Measurements from ENCODE around the gene EVL.
"Not testable (repeated sequence)": the region's sequence is repeated elsewhere in the genome, so short reads cannot be mapped to it uniquely, and the experiment has no call there.

The EVL gene

DNA sequence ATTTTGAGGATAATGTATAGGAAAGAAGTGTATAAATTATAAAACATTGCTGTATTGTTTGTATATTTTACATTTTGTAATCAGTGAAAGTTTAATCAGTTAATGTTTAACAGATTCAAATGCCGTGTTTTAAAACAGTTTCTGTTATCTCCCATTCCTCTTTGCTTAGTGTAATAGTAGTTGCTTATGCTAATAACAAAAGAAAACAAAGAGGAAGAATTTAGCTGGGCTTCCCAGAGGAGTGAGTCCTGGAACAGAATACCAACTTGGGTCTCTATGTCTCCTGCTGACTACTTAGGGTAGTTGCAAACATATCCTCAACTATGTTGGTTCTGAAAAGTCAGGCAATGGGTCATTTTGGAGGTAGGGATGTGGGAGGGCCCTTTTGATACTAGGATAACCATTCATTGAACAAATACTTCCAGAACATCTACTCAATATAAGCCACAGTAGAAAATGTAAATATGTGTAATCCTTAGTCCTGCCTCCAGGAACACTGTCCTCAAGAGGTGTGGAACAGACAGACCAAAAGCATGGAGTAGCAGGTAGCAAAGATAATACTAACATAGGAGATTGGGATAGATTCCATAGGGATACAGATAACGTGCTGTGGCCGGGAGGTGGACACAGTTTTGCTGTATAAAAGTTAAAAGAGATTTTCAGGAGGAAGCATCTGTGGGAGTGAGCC, 36.1 kb upstream of the EVL start:
- no peaks in the 10 kb centered on the region for H3K27me3 ChIP-seq (ENCODE audit: insufficient read depth, low read length)
- peaks cover 67% of the 10 kb centered on the region for H3K4me1 ChIP-seq (ENCODE audit: control insufficient read depth, insufficient read depth, low read length, unreplicated experiment)
- H3K4me3 ChIP-seq (ENCODE audit: low read depth, low read length), result peak overlapping the region; percentile 35; the same call in 1 of the 2 replicates
- no peaks in the 10 kb centered on the region for H3K36me3 ChIP-seq (ENCODE audit: insufficient read depth, low read length)
- peaks cover 15% of the 10 kb centered on the region for H3K79me2 ChIP-seq (ENCODE audit: control insufficient read depth, insufficient read depth, low read length, unreplicated experiment)
- H2AFZ ChIP-seq (ENCODE audit: low read length, unreplicated experiment), result no peak overlapping the region
- peak overlapping the region; percentile 99 for H3K27ac ChIP-seq (ENCODE audit: low read depth, low read length)

GRCh38 chr14:100030006-100030405, 35.2 kb upstream of the EVL start:
- not testable (repeated sequence) for H3K27me3 ChIP-seq (ENCODE audit: insufficient read depth, low read length); H2AFZ ChIP-seq (ENCODE audit: low read length, unreplicated experiment); H3K36me3 ChIP-seq (ENCODE audit: insufficient read depth, low read length); H3K4me3 ChIP-seq (ENCODE audit: low read depth, low read length)
- peak overlapping the region; percentile 99 for H3K27ac ChIP-seq (ENCODE audit: low read depth, low read length)
- H3K79me2 ChIP-seq (ENCODE audit: control insufficient read depth, insufficient read depth, low read length, unreplicated experiment), result peaks cover 17% of the 10 kb centered on the region
- peaks cover 72% of the 10 kb centered on the region for H3K4me1 ChIP-seq (ENCODE audit: control insufficient read depth, insufficient read depth, low read length, unreplicated experiment)

GRCh38 chr14:100030452-100031153, 34.6 kb upstream of the EVL start:
- peak overlapping the region; percentile 82 for H3K4me3 ChIP-seq (ENCODE audit: low read depth, low read length)
- peak overlapping the region; percentile 99 for H3K27ac ChIP-seq (ENCODE audit: low read depth, low read length)
- H3K4me1 ChIP-seq (ENCODE audit: control insufficient read depth, insufficient read depth, low read length, unreplicated experiment), result peaks cover 76% of the 10 kb centered on the region
- no peak overlapping the region for H2AFZ ChIP-seq (ENCODE audit: low read length, unreplicated experiment)
- H3K79me2 ChIP-seq (ENCODE audit: control insufficient read depth, insufficient read depth, low read length, unreplicated experiment), result peaks cover 17% of the 10 kb centered on the region
- H3K36me3 ChIP-seq (ENCODE audit: insufficient read depth, low read length), result no peaks in the 10 kb centered on the region
- H3K27me3 ChIP-seq (ENCODE audit: insufficient read depth, low read length), result no peaks in the 10 kb centered on the region

- no peak overlapping the region for H2AFZ ChIP-seq (ENCODE audit: low read length, unreplicated experiment)
- peak overlapping the region; percentile 82 for H3K4me3 ChIP-seq (ENCODE audit: low read depth, low read length)
- peaks cover 74% of the 10 kb centered on the region for H3K4me1 ChIP-seq (ENCODE audit: control insufficient read depth, insufficient read depth, low read length, unreplicated experiment)
- no peaks in the 10 kb centered on the region for H3K27me3 ChIP-seq (ENCODE audit: insufficient read depth, low read length)
- H3K27ac ChIP-seq (ENCODE audit: low read depth, low read length), result peak overlapping the region; percentile 99
- H3K79me2 ChIP-seq (ENCODE audit: control insufficient read depth, insufficient read depth, low read length, unreplicated experiment), result peaks cover 22% of the 10 kb centered on the region
- H3K36me3 ChIP-seq (ENCODE audit: insufficient read depth, low read length), result no peaks in the 10 kb centered on the region
Measured at GRCh38 chr14:100031506-100032281, 33.5 kb upstream of the EVL start.

DNA sequence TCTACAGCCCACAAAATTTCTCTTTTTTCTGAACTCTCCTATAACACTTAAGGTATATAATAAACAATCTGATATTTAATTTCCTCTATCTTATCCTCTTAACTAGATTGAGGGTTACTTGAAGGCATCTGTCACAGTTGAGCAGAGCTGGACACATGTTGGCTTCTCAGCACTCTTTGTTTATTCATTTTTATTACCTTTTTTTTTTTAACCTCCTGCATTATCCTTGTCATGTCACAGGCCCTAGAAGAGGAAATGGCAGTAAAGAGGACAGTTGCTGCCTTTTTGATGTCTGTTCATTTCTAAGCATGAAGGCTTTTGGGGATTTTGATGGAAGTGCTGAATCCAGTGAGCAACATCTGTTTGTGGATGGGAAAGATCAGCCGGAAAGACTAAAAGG, 32.5 kb upstream of the EVL start:
- H3K4me1 ChIP-seq (ENCODE audit: control insufficient read depth, insufficient read depth, low read length, unreplicated experiment), result peaks cover 69% of the 10 kb centered on the region
- no peaks in the 10 kb centered on the region for H3K27me3 ChIP-seq (ENCODE audit: insufficient read depth, low read length)
- peak overlapping the region; percentile 99 for H3K27ac ChIP-seq (ENCODE audit: low read depth, low read length)
- peaks cover 22% of the 10 kb centered on the region for H3K79me2 ChIP-seq (ENCODE audit: control insufficient read depth, insufficient read depth, low read length, unreplicated experiment)
- no peaks in the 10 kb centered on the region for H3K36me3 ChIP-seq (ENCODE audit: insufficient read depth, low read length)
- peak overlapping the region; percentile 82; the same call in 1 of the 2 replicates for H3K4me3 ChIP-seq (ENCODE audit: low read depth, low read length)
- H2AFZ ChIP-seq (ENCODE audit: low read length, unreplicated experiment), result no peak overlapping the region

DNA sequence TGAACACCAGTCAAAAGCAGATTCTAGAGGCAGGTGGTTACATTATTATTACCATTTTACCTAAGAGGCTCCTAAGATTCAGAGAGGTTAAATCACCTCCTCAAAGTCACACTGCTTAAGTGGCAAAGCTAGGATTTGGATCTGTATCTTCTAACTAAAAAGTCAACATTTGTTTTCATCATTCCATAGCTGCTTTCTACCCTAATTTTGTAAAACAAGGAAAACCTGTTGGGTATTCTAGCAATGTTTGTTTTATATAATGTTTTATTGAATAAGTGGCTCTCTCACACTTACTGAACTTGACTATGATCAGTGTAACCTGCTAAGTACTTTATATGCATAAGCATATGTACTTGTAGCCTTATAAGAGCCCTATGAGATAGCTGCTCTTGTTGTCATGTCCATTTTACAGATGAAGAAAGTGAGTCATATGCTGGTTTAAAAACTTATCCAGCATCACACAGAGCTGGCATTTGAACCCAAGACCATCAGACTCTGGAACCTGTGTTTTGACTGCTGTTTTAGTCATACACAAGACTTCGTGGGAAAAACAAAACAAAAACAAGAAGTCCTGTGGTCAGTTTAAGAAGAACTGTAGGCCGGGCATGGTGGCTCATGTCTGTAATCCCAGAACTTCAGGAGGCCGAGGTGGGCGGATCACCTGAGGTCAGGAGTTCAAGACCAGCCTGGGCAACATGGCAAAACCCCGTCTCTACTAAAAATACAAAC, 31.7 kb upstream of the EVL start:
- Histone ChIP-seq H3K4me3 (ENCODE audit: low read depth, low read length) (no peak overlapping the region), H3K4me1 (ENCODE audit: control insufficient read depth, insufficient read depth, low read length, unreplicated experiment) (peaks cover 61% of the 10 kb centered on the region), H3K79me2 (ENCODE audit: control insufficient read depth, insufficient read depth, low read length, unreplicated experiment) (peaks cover 22% of the 10 kb centered on the region), H3K27me3 (ENCODE audit: insufficient read depth, low read length) (no peaks in the 10 kb centered on the region), H2AFZ (ENCODE audit: low read length, unreplicated experiment) (no peak overlapping the region), H3K36me3 (ENCODE audit: insufficient read depth, low read length) (no peaks in the 10 kb centered on the region), H3K27ac (ENCODE audit: low read depth, low read length) (peak overlapping the region; percentile 99)

DNA sequence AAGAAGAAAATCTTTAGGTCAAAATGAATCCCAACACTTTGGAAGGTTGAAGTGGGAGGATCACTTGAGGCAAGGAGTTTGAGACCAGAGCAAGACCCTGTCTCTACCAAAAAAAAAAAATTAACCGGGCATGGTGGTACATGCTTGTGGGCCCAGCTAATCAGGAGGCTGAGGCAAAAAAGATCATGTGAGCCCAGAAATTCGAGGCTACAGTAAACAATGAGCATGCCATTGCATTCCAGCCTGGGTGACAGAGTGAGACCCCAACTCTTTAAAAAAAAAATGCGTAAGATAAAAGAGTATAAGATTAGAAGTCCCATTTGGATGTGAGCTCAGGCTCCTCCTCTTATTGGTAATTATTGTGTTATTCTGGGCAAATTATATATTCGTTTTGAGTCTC, 30.8 kb upstream of the EVL start:
- Histone ChIP-seq H3K4me1 (ENCODE audit: control insufficient read depth, insufficient read depth, low read length, unreplicated experiment) (peaks cover 52% of the 10 kb centered on the region), H3K36me3 (ENCODE audit: insufficient read depth, low read length) (no peaks in the 10 kb centered on the region), H3K27me3 (ENCODE audit: insufficient read depth, low read length) (no peaks in the 10 kb centered on the region), H3K27ac (ENCODE audit: low read depth, low read length) (0 out of 2 replicates have a peak overlapping the region, but pooled peaks have one; percentile 14), H3K4me3 (ENCODE audit: low read depth, low read length) (no peak overlapping the region), H3K79me2 (ENCODE audit: control insufficient read depth, insufficient read depth, low read length, unreplicated experiment) (peaks cover 20% of the 10 kb centered on the region), H2AFZ (ENCODE audit: low read length, unreplicated experiment) (no peak overlapping the region)

DNA sequence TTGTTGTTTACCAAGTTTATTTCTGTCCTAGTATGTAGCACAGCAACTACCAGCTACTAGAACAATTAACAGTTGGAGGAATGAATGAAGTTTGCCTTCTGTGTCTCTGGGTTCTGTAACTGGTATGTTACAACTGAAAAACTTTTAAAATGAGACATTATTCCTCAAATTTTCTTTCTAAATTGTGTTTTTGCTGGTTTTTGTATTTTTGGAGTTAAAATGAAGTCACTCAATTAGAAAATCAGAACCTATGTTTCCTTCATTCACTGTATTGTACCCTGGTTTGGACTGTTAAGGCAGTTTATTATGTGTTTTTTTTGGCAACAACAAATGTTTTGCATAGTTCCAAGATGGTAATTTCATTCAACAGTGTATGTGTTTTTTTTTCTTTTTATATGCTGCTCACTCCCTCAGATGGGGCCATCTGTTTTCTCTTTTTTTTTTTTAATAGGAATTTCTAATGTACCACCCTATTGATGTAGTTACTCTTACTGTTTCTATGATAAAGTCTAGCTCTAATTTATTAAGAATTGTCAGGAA, 30.2 kb upstream of the EVL start:
- H2AFZ ChIP-seq (ENCODE audit: low read length, unreplicated experiment), result no peak overlapping the region
- H3K4me3 ChIP-seq (ENCODE audit: low read depth, low read length), result no peak overlapping the region
- H3K79me2 ChIP-seq (ENCODE audit: control insufficient read depth, insufficient read depth, low read length, unreplicated experiment), result peaks cover 16% of the 10 kb centered on the region
- H3K4me1 ChIP-seq (ENCODE audit: control insufficient read depth, insufficient read depth, low read length, unreplicated experiment), result peaks cover 47% of the 10 kb centered on the region
- no peaks in the 10 kb centered on the region for H3K36me3 ChIP-seq (ENCODE audit: insufficient read depth, low read length)
- 0 out of 2 replicates have a peak overlapping the region, but pooled peaks have one; percentile 14 for H3K27ac ChIP-seq (ENCODE audit: low read depth, low read length)
- H3K27me3 ChIP-seq (ENCODE audit: insufficient read depth, low read length), result no peaks in the 10 kb centered on the region

DNA sequence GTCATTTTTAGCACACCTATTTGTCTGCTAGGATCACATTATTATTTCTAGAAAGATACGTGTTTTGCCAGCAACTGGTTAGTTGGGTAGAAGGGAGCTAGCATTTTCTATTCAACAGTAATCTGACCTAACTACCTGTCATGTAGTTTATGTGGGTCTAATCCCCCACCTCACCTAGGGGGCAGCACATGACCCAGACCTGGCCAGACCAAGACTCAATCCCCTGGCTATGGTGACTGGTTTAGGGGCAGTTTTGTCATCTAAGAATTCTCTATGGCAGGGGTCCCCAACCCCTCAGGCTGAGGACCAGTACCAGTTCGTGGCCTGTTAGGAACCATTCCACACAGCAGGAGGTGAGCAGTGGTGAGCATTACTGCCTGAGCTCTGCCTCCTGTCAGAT, 29.5 kb upstream of the EVL start:
- Histone ChIP-seq H3K27me3 (ENCODE audit: insufficient read depth, low read length) (no peaks in the 10 kb centered on the region), H3K36me3 (ENCODE audit: insufficient read depth, low read length) (no peaks in the 10 kb centered on the region), H2AFZ (ENCODE audit: low read length, unreplicated experiment) (no peak overlapping the region), H3K27ac (ENCODE audit: low read depth, low read length) (no peak overlapping the region), H3K4me1 (ENCODE audit: control insufficient read depth, insufficient read depth, low read length, unreplicated experiment) (peaks cover 40% of the 10 kb centered on the region), H3K79me2 (ENCODE audit: control insufficient read depth, insufficient read depth, low read length, unreplicated experiment) (peaks cover 16% of the 10 kb centered on the region), H3K4me3 (ENCODE audit: low read depth, low read length) (no peak overlapping the region)

GRCh38 chr14:100037353-100037752, 27.9 kb upstream of the EVL start:
- no peaks in the 10 kb centered on the region for H3K36me3 ChIP-seq (ENCODE audit: insufficient read depth, low read length)
- no peak overlapping the region for H2AFZ ChIP-seq (ENCODE audit: low read length, unreplicated experiment)
- H3K27ac ChIP-seq (ENCODE audit: low read depth, low read length), result no peak overlapping the region
- no peak overlapping the region for H3K4me3 ChIP-seq (ENCODE audit: low read depth, low read length)
- peaks cover 16% of the 10 kb centered on the region for H3K79me2 ChIP-seq (ENCODE audit: control insufficient read depth, insufficient read depth, low read length, unreplicated experiment)
- no peaks in the 10 kb centered on the region for H3K27me3 ChIP-seq (ENCODE audit: insufficient read depth, low read length)
- H3K4me1 ChIP-seq (ENCODE audit: control insufficient read depth, insufficient read depth, low read length, unreplicated experiment), result peaks cover 31% of the 10 kb centered on the region
